Thyroid gland (tissue), 4 donors: ENCODE results near the gene HSPB7. TPM values are rescaled to one million over a fixed set of nuclear protein-coding genes. Genes with fewer than 3 reads are reported as not detected.

ENCODE experiments used
- DNase-seq, 2 donors: peaks; one replicate each; pipeline ENCODE4 v3.0.0-alpha.2; 2019
- H3K27ac ChIP-seq, 3 donors: fragments of 200-600 bp; sonication (generic); 1 replicate in 2 of 3; 2 replicates in 1 of 3; pipeline ENCODE4 v1.5.1; 2016 to 2019; ENCODE audit warnings: mild to moderate bottlenecking in 1 of 3, moderate library complexity in 1 of 3
- H3K27me3 ChIP-seq: fragments of 200-600 bp; sonication (generic); one replicate; pipeline ENCODE4 v1.5.1; 2019
- H3K36me3 ChIP-seq, 2 donors: fragments of 200-600 bp; sonication (generic); one replicate each; pipeline ENCODE4 v1.5.1; 2016 to 2019
- H3K4me1 ChIP-seq, 2 donors: fragments of 200-600 bp; sonication (generic); one replicate each; pipeline ENCODE4 v1.5.1; 2017 to 2019
- H3K4me3 ChIP-seq, 3 donors: fragments of 200-600 bp; sonication (generic); replicated peaks in 1 of 3; 1 replicate in 2 of 3; 2 replicates in 1 of 3; pipeline ENCODE4 v1.5.1; 2016; ENCODE audit warnings: mild to moderate bottlenecking in 1 of 3
- H3K9me3 ChIP-seq: fragments of 200-600 bp; sonication (generic); one replicate; pipeline ENCODE4 v1.5.1; 2017
- POLR2A ChIP-seq, 2 donors: fragments of 450-650 bp; IDR thresholded peaks; one replicate each; pipeline ENCODE4 v1.6.1; 2017; ENCODE audit warnings: antibody characterized with exemption in 2 of 2, mild to moderate bottlenecking in 2 of 2, moderate library complexity in 1 of 2
- WGBS, 2 donors: methylation state at CpG; one replicate each; pipeline ENCODE4 v1.1.5; 2017; 5-methylcytosine and 5-hydroxymethylcytosine counted together
- intact Hi-C: fragments of 100-400 bp; cut with DNase I; formaldehyde crosslinking; loops from one replicate; pipeline ENCODE4 v1.15.1; 2023
- total RNA-seq, 4 donors: library from RNA; depleted of rRNA; stranded (reverse); fragments of >200 nt; gene quantifications; one replicate each; pipeline ENCODE4 v1.2.3, GENCODE V29; 2016
- TF ChIP-seq, protein P1 (sequence below), 6 experiments: fragments of 200-600 bp in 3 of 6; fragments of 450-650 bp in 3 of 6; sonication (generic) in 3 of 6; IDR thresholded peaks; one replicate each; pipeline ENCODE4 v1.5.1; 2016 to 2019; ENCODE audit warnings: antibody characterized with exemption in 6 of 6, mild to moderate bottlenecking in 2 of 6, inconsistent platforms in 1 of 6, moderate library complexity in 1 of 6

HSPB7 gene
- total RNA-seq, 4 donors from 2014 or later: 0.81 to 9.0 (median 2.9) TPM

DNA sequence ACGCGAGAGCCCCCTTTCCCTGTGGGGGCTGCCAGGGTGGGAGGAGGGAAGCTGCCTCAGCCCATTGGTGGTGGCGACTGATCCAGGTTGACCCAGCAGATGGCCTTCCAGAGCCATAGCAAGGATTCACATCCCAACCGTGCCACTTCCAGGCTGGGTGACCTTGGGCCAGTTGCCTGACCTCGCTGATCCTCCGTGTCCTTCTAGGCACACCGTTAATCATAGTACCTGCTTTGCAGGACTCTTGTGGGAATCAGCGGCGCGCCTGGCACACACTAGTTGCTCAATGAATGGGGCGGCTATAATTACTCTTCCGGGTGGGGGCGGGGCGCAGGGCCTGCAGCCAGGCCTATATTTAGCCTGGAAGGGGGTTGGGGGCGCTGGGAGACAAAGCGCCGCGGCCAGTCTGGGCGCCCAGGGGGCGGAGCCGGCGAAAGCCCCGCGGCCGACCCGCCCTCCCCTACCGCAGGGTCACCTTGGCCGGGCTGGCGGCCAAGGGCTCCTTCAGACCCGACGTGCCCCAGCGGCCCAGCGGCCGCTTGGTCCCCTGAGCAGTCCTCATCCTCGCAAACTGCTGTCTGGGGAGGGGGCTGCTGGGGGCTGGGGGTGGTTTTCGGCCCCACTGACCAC lies 5.1 kb downstream of the HSPB7 start:
- Histone ChIP-seq H3K27me3 (no peaks in the 10 kb centered on the region), H3K36me3 (no peaks in the 10 kb centered on the region), H3K4me1 (peaks cover 41 to 42% of the 10 kb centered on the region in 2 donors), H3K4me3 (peak overlapping the region in 2 of 3 donors; percentile 12 to 28), H3K27ac (peak overlapping the region; percentile 88 to 96 (median 89)), H3K9me3 (no peaks in the 10 kb centered on the region)
- 8 to 12% methylated on average over 7 to 27 of the region's 36 CpGs for WGBS, 2 donors
- DNase-seq: peak; percentile 95
- TF ChIP-seq, protein P1, sequence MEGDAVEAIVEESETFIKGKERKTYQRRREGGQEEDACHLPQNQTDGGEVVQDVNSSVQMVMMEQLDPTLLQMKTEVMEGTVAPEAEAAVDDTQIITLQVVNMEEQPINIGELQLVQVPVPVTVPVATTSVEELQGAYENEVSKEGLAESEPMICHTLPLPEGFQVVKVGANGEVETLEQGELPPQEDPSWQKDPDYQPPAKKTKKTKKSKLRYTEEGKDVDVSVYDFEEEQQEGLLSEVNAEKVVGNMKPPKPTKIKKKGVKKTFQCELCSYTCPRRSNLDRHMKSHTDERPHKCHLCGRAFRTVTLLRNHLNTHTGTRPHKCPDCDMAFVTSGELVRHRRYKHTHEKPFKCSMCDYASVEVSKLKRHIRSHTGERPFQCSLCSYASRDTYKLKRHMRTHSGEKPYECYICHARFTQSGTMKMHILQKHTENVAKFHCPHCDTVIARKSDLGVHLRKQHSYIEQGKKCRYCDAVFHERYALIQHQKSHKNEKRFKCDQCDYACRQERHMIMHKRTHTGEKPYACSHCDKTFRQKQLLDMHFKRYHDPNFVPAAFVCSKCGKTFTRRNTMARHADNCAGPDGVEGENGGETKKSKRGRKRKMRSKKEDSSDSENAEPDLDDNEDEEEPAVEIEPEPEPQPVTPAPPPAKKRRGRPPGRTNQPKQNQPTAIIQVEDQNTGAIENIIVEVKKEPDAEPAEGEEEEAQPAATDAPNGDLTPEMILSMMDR (IDR thresholded peaks at IDR 0.05): no peak
- peak in 1 of 2 donors; percentile 50 for TF ChIP-seq POLR2A (IDR thresholded peaks at IDR 0.05)
- intact Hi-C loops: no loop called here

DNA sequence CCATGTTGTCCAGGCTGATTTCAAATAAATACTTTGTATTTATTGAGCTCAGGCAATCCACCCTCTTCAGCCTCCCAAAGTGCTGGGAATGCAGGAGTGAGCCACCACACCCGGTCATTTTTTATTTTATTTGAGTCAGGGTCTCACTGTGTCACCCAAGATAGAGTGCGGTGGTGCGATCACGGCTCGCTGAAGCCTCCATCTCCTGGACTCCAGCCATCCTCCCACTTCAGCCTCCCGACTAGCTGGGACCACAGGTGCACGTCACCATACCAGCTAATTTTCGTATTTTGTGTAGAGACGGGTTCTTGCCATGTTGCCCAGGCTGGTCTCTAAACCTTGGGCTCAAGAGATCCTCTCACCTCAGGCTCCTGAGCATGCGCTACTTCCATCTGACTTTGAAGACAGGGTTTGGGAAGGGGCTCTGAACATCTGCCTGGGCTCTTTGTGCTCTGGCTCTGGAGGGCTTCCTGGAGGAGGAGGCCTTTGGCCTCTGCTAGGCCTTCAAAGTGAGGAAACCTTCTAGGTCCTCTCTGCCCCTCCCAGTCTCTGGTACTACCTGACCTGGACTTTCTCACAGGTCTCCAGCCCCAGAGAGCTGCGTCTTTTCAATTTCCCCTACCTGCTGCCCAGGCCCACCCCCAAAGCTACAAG lies 5.8 kb downstream of the HSPB7 start:
- DNase-seq: no peak
- Histone ChIP-seq H3K9me3 (no peaks in the 10 kb centered on the region), H3K27ac (peak overlapping the region; percentile 63 to 96 (median 89)), H3K4me1 (peaks cover 36% of the 10 kb centered on the region in 2 donors), H3K27me3 (no peaks in the 10 kb centered on the region), H3K4me3 (no peak overlapping the region), H3K36me3 (no peaks in the 10 kb centered on the region)
- intact Hi-C loops: no loop called here
- no peak for TF ChIP-seq POLR2A (IDR thresholded peaks at IDR 0.05)
- TF ChIP-seq, protein P1 (IDR thresholded peaks at IDR 0.05): no peak
- 93 to 94% methylated on average over 11 of the region's 11 CpGs for WGBS, 2 donors

DNA sequence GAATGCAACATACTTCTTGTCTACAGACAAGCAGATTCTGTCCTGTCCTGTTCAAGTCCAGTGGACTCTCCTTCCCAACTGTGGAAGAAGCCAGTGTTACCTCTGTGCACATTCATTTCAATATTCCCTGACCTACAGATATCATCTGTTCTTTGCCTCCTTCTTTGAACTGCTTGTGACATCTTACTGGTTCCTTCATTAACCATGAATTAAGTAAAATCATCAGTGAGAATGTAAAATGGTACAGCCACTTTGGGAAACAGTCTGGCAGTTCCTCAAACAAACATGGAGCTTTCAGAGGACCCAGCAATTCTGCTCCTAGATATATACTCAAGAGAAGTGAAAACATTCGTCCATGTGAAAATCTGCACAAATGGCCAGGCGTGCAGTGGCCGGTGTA lies 7.0 kb downstream of the HSPB7 start:
- no peak for DNase-seq
- WGBS, 2 donors: 90 to 94% methylated on average over 3 of the region's 3 CpGs
- H3K4me3 ChIP-seq: no peak overlapping the region
- H3K27me3 ChIP-seq: no peaks in the 10 kb centered on the region
- intact Hi-C loops: no loop called here
- no peaks in the 10 kb centered on the region for H3K9me3 ChIP-seq
- no peaks in the 10 kb centered on the region for H3K36me3 ChIP-seq
- H3K27ac ChIP-seq: no peak overlapping the region
- TF ChIP-seq, protein P1 (IDR thresholded peaks at IDR 0.05): no peak
- no peak for TF ChIP-seq POLR2A (IDR thresholded peaks at IDR 0.05)
- peaks cover 28 to 36% of the 10 kb centered on the region in 2 donors for H3K4me1 ChIP-seq

DNA sequence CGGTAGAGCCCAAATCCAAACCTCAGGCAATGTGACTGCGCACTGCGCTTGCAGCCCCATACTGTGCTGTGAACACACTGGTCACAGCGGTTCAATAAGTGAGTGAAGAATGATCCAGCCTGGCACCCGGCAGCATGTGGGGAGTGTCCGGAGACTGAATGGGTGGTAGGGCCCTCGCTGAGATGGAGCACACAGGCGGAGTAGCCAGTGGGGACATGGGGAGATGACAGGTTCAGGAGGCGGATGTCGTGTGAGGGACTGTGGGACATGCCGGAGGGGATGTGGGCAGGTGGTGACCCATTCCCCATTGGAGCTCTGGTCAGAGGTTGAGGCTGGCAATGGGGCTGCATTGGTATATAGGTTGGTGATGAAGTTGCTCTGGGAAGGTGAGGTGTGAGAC lies 8.2 kb downstream of the HSPB7 start:
- no peak for DNase-seq
- Histone ChIP-seq H3K4me3 (no peak overlapping the region), H3K27ac (no peak overlapping the region), H3K9me3 (no peaks in the 10 kb centered on the region), H3K27me3 (no peaks in the 10 kb centered on the region), H3K4me1 (peaks cover 18 to 25% of the 10 kb centered on the region in 2 donors), H3K36me3 (no peaks in the 10 kb centered on the region)
- 92 to 96% methylated on average over 11 of the region's 11 CpGs for WGBS, 2 donors
- TF ChIP-seq POLR2A (IDR thresholded peaks at IDR 0.05): no peak
- TF ChIP-seq, protein P1 (IDR thresholded peaks at IDR 0.05): no peak
- intact Hi-C loops: loop anchor here (5.0 kb wide), 1 partner anchor 43 kb away; no protein-coding TSS in a partner anchor

DNA sequence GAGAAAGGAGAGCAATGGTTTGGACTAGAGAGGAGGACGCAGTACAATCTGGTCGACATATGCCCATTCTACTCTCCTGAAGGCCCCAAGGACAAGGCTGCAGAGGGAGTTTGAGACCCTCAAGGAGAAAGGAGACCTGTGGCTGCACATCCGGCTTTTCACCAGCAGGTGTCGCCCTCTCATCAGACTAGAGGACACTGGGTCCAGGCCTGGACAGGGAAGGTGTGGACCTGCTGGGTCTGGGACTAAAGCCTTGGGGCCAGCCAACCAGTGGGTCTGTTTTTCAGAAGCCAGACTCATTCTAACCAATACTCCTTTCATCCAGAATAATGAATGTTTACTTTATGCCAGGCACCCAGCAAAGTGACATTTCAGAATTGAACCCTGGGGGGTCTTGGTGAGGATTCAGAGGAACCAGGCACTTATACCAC lies 8.8 kb downstream of the HSPB7 start:
- intact Hi-C loops: loop anchor here (5.0 kb wide), 1 partner anchor 43 kb away; no protein-coding TSS in a partner anchor
- Histone ChIP-seq H3K9me3 (no peaks in the 10 kb centered on the region), H3K4me1 (peaks cover 12 to 21% of the 10 kb centered on the region in 2 donors), H3K4me3 (no peak overlapping the region), H3K27me3 (no peaks in the 10 kb centered on the region), H3K27ac (no peak overlapping the region), H3K36me3 (no peaks in the 10 kb centered on the region)
- 0 to 7% methylated on average over 4 of the region's 4 CpGs for WGBS, 2 donors
- TF ChIP-seq, protein P1 (IDR thresholded peaks at IDR 0.05): peak; percentile 93 to 97 (median 96)
- TF ChIP-seq POLR2A (IDR thresholded peaks at IDR 0.05): no peak
- peak; percentile 86 to 88 for DNase-seq
